GM19467 (cell line): ENCODE results near the gene DCXR.

Experiments
- ATAC-seq: cut with Tn5 transposase; IDR thresholded peaks from one replicate; pipeline ENCODE4 v1.9.1; 2021; ENCODE audit warnings: mild to moderate bottlenecking, moderate library complexity; ENCODE audit not compliant: unreplicated experiment

Gene DCXR

DNA sequence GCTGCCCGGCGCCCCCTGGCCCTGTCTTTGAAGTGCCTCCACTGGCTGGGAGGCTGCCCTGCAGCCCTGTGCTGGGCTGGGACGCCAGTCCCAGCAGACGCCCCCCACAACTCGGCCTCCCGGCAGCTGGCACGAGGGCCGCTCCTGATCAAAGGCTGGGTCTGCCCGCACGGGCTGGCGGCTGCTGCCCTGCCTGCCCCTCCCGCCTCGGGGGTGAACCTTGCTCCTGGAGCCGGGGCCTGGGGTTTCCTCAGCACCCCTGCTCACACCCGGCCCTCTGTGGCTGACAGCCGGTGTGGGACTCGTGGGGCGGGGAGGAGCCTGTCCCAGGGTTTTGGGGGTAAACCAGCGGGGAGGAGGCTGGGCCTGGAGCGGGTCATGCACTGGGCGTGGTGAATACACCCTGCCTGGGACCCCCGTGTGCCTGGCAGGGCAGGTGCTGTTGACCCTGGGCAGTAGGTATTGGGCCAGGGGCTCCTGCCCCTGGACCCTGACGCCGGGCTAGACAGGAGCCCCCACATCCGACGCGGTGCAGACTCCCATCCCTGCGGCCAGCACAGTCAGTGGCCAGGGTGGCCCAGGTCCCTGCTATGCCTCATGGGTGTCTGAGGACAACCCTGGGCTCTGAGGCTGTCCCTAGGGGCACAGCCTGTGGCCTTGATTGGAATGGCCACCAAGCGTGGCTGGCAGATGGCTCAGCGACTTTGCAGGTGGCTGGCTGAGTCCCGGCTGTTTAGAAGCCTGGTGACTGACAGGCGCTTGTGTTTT lies 36.5 kb downstream of the DCXR start:
- no peak for ATAC-seq

DNA sequence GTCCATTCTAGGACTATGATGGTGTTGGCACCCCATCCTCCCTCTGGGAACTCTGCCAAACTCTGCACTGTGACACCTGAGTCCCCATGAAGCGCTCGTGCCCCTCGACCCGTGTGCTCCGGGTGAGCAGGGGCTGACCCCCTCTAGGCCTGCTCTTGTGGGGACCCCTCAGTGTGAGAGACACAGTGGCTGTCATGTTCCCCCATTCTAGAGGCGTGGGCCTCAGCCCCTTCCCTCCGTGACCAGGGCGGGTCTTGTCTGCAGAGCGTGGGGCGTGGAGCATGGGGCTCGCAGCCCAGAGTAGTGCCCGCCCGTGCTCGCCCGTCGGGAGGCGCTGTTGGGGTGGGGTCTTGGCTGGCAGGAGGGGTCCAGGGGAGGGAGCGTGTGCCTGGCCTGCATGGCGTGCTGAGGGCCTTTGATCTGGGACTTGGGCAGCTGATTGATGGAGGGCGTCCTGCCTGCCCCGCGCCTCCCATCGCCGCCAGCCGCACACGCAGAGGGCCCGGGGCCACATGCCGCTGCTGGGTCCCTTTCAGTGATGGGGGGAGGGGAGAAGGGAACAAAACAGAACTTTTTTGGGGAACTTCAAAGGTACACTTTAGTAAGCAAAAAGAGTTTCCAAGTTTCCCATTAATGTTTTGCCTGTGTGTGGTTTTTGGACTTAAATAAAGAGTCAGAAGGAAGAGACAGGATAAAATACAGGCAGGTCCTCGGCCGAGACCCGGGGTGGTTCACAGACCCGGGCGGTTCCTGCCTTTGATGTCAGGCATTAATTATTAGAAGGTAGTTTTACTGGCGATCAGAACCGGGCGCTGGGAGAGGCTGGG lies 37.3 kb downstream of the DCXR start:
- no peak for ATAC-seq

DNA sequence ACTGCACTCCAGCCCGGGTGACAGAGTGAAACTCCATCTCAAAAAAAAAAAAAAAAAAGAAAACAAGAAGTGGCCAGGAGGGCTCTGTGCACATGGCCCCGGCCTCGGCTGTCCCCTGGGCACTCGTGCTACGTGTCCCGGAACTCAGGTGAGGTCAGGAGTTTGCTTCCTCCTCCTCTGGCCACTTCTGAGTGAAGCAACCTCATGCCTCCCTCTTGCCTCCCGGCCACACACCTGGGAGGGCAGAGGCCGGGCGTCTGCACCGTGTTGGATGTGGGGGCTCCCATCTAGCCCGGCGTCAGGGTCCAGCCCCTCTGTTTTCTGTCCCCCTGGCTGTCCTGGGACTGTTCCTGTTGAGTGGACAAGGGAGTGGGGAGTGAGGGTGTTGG lies 37.9 kb downstream of the DCXR start:
- ATAC-seq: no peak

DNA sequence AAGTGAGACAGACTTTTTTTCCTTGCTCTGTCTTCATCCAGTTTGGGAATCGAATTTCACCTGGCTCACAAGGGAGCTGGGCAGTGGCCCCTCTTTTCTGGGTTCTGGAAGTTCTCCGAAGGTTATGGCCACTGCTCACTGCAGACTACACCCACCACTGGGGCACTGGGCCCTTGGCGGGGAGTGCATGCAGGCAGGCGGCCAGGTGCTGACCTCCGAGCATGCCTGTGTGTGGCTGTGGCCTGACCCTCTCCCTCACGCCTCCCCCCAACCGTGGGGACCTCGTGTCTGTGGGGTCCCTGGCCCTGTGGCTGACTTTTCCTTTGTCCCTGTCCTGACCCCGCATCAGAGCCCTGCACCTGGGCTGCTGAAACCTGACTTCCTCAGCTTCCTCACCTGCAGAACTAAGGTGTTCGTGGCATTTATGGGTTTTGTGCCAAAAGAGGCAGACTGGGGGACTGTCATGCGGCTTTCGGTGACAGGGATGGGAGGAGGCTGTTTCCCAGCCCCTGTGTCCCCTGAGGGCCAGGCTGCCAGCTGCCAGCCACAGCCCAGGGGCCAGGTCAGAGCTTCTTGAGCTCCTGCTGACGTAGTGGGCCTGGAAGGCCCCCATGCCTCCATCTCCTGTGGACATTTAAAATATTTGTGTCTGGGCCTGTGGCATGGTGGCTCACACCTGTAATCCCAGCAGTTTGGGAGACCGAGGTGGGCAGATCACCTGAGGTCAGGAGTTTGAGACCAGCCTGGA lies 38.6 kb downstream of the DCXR start:
- no peak for ATAC-seq

DNA sequence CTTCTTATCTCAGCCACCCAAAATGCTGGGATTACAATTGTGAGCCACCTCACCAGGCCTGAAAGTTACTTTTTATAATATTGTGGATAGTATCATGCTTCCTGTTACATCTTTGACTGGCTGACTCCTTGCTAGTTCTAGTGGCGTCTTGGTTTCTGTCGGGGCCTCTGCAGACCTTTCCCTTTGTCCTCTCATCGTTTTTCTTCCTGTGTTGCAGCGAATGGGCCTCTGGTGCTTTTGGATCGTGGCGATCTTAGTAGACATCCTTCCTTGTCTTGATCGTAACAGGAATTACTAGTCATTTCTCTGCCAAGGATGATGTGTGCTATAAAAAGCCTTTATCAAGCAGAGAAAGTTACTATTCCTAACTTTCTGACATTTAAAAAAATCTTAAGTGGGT lies 39.3 kb downstream of the DCXR start:
- ATAC-seq: no peak

DNA sequence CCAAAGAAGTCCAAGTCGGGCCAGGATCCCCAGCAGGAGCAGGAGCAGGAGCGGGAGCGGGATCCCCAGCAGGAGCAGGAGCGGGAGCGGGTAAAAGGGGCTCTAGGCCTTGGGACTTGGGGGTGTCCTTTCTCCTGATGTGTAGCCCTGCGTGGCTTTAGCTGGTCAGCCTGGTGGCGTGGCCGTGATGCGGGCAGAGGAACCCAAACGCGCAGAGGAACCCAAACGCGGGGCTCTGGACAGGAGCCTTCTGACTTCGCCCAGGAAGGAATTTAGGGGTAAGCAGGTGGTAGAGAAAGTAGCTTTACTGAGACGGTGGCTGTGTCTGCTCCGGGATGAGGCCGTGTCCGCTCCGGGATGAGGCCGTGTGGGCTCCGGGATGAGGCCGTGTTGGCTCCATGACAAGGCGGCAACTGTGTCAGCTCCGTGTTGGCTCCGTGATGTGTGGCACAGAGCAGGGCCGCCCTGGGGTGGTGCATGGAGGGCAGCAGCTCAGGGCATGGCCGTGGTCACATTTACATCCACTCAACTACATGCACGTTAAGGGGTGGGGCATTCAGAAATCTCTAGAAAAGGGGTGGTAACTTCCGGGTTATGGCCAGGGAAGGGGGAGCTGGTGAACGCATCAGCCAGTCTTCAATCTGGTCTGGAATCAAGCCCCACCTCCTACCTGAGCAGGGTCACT lies 40.6 kb downstream of the DCXR start:
- no peak for ATAC-seq

DNA sequence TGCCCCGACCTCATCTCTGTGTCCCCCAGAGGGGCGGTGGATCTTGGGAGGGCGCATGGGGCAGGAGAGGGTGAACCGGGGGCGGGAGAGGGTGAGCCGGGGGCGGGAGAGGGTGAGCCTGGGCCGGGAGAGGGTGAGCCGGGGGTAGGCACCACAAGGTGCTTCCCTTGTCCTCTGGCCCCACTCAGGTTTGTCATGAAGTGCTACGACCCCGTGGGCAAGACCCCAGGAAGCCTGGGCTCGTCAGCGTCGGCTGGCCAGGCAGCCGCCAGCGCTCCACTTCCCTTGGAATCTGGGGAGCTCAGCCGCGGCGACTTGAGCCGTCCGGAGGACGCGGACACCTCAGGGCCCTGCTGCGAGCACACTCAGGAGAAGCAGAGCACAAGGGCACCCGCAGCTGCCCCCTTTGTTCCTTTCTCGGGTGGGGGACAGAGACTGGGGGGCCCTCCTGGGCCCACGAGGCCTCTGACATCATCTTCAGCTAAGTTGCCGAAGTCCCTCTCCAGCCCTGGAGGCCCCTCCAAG lies 41.2 kb downstream of the DCXR start:
- ATAC-seq: no peak

DNA sequence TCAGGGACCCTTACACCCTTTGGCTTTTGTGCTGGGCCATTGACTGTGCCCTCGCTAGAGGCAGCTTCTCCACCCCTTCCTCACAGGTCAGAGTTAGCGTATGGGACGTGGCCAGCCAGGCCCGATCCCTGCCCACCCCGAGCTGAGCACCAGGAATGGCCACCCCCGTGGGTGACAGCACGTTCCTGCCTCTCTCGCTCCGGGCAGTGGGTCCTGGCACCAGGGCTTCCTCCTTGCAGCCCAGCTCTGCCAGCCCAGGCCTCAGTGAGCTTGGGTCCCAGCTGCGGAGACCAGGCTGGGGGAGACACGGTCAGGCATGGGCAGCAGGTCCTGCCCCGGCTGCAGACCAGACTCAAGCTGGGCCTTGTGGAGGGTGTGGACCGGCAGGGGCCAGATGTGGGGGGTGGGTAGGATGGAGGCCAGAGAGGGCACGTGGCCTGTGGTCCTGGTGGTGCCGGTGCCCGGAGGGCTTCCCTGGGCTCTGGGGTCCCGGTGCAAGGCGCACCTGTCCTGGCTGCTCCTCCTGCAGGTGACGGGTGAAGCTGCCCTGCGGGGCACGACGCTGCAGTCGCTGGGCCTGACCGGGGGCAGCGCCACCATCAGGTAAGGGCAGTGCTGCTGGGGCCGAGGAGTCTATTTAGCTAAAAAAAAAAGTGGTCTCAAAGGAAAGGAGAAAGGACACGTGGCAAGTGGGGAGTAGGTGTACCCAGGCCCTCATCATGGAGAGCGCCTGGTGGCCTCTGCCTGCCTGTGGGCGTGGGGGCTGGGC lies 41.9 kb downstream of the DCXR start:
- ATAC-seq: no peak

DNA sequence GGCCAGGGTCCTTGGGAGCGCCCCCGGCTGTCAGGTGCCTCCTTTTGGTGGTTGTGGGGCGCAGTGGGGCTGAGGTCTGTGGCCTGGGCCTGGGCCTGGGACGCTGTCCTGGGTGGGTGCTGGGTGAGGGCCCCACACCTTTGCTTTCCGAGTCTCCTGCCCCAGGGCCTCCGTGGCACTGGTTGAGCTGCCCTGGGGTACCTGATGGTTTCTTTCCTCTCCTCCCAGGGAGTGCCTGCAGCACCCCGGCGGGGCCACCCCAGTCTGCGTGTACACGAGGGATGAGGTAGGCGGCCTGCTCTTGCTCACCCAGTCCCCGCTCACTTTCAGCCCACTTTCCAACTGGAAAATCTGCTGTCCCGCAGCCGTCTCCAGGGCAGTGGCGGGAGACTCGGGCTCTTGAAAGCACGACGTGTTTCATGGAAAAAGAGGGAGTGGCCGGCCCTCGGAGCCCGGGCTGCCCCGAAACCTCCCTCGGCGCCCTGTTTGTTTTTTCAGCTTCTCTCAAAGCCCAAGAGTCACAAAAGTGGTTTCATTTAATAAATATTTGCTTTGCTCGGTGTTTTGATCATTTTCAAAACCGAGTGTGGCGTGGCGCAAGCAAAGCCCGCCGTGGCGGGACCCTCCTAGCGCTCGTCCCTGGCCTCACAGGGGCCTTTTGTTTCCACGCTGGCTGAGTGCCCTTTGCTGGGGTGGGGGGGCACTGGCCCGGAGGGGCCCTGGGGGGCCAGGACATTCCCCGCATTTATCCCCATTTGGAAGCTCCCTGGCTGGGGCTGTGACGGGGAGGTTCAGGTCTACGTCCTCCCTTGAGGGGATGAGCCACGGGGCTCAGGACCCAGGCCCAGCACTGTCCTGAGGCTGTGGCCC lies 42.7 kb downstream of the DCXR start:
- ATAC-seq: no peak

DNA sequence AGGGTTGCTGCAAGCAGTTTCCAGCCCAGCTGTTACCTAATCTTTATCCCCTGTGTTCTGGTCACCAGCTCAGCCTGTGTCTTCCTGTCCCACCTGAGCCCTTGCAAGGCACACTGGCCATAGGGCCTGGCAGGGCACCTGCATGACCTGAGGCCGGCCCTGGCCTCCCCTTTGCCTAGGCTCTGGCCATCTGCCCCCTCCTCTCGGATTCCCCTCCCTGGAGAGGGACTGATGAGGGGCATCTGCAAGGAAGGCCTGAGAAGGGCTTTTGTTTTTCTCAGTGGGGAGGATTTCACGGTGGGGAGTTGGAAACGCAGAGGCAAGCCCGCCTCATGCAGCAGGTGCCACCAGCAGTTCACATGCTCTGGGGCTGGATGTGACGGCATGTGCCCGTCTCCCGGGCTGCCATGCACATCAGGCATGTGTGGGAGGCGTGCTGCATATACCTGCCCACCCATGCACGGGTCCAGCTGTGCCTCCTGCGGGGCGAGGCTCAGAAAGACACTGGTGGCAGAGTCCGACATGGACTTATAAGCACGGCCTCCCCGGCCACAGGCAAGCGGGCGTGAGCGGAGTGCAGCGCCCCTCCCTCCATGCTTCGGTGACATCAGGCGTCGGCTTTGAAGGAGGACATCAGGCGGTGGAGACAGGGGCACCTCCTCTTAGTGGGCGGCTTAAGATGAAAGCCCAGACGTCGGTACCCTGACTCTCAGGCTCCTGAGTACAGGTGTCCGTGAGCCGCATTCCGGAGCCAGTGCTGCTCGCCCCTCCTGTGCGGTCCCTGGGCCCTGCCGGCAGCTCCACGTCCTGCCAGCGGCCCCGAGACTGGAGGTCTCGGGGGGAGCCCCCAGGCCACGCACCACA lies 43.5 kb downstream of the DCXR start:
- no peak for ATAC-seq

DNA sequence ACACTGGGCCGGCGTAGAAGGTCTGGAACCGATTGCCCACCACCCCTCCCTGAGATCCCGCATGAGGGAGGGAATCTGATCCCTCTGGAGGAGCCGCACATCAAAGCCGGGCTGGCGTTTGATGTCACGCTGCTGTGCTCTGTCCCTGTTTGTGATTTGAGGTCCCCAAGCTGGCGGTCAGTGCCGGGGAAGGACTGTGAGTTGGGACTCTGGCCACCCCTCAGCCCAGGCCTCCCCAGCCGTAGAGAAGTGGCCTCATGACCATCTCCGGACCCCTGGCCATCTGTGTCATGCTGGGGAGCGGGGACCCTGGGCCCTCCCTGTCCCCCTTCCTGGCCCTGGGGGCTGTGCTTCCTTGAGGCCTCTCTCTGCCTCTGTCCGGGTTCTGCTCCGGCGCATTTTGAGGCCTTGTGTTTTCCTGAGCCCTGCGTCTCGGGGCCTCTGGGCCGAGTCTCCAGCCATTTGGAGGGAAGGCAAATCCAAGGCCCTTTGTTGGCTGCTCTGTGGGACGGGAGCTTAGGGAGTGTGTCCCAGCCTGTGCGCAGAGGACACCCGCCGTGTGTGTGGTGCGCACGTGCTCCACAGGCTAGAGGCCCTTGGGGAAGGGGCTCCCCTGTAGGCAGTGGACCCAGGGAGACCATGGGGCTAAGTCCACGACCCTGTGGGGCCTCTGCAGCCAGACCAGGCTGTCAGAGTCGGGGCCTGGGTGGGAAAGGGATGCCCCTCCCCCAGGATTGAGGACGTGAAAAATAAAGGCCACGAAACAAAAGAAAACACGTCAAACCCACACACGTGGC lies 45.0 kb downstream of the DCXR start:
- ATAC-seq: no peak

DNA sequence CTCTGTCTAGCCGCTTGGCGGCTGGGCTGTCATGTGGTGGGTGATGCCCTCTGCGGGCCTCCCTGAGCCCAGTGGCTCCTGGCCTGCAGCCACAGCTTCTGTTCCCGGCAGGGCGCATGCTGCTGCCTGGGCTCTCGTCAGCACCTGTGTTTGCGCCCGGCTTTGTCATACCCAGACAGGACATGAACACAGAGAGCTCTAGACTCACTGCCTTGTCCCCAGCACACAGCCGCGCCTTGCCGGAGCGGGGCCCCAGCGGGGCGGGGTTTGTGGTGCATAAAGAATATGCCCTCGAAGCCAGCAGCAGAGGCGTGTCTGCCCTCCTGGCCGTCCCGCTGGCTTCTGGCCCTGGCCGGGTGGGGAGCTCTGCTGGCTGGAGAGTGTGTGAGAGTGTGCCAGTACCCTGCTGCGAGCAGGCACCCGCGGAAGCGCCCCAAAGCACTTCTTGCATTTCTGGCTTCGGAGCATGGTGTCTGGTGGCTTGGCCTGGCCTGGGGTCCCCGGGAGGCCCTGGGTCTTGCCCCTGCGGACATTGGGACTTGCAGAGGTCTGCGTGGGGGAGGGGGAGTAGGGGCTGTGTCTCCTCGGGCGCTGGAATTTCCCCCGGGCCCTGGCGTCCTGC lies 45.7 kb downstream of the DCXR start:
- no peak for ATAC-seq

DNA sequence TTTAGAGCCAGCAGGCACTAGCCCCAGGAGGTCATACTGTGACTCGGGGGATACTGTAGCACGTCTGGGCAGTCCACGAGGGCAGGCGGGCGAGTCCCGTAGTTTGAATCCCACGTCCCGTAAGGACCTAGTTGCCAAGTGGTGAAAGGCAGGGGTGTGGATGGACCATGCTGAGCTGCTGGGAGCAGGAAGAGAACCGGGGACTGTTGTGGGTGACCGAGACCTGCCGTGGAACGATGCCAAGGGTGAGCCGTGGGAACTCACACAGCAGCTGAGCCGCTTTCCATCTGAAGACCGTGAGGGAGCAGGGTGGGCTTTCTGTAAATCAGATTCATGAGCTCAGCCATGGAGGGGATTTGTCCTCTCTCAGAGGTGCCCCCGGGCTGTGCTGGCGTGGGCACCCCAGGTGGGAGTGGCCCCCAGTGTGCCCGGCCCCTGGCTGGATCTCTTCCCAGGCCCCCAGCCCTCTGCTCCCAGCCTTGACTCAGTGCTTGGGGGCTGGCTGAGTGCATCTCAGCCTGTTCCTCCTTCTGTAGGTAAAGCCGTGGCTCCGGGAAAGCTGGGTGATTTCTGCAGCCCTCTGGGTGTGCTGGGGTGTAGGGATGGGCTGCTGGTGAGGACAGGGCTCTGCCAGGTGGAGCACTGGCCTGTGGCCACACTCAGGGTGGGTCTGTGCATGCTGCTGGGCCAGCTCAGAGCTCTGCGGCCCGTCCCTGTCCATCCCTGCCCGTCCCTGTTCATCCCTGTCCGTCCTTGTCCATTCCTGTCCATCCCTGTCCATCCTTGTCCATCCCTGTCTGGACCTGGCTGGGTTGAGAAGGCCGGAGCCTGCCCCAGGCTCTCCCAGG lies 46.4 kb downstream of the DCXR start:
- ATAC-seq: no peak

DNA sequence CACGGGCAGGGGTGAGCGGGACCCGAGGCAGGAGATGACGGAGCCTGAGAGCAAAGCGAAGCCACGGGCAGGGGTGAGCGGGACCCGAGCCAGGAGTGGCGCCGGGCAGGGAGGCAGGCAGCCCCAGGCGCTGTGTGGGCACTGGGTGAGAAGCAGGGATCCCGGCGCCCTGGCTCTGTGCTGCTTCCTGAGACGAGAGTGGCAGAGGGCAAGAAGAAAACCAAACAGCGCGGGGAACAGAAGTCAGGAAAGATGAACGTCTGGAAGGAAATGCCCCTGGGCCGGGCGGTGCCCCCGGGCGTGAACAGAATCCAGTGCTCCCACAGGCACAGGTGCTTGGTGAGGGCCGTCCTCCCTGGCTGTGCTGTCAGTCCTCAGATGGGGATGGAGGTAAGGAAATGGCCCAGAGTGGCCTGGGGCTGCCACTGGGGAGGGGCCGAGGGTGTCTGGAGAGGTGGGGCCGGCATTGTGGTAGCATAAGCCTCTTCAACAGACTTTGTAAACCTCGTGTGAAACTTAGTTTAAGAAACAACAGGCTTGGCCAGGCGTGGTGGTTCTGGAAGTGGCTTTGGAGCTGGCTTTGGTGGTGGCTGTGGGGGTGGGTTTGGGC lies 50.2 kb downstream of the DCXR start:
- ATAC-seq: no peak

DNA sequence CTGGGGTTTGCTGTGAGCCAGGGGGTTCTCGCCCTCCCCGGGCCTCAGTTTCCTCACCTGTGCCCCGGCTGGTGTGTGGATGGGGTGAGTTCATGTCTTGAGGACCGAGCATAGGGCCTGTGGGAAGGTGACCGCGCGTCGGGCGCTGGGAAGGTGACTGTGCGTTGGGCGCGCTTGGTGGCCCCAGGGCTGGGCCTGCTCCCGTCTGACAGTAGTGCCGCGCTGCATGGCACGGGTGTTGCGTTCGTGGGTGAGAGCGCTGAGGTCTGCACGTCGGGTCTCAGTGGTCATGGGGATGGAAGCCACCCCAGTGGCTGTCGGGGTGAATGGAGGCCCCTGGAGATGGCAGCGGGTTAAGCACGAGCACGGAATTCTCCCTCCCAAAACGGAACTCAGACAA lies 50.9 kb downstream of the DCXR start:
- no peak for ATAC-seq
